GM19452 (cell line): Measurements from ENCODE around the gene MGA.

Experiments used
- ATAC-seq: cut with Tn5 transposase; IDR thresholded peaks from one replicate; pipeline ENCODE4 v1.9.1; 2021; ENCODE audit not compliant: unreplicated experiment

Gene MGA

DNA sequence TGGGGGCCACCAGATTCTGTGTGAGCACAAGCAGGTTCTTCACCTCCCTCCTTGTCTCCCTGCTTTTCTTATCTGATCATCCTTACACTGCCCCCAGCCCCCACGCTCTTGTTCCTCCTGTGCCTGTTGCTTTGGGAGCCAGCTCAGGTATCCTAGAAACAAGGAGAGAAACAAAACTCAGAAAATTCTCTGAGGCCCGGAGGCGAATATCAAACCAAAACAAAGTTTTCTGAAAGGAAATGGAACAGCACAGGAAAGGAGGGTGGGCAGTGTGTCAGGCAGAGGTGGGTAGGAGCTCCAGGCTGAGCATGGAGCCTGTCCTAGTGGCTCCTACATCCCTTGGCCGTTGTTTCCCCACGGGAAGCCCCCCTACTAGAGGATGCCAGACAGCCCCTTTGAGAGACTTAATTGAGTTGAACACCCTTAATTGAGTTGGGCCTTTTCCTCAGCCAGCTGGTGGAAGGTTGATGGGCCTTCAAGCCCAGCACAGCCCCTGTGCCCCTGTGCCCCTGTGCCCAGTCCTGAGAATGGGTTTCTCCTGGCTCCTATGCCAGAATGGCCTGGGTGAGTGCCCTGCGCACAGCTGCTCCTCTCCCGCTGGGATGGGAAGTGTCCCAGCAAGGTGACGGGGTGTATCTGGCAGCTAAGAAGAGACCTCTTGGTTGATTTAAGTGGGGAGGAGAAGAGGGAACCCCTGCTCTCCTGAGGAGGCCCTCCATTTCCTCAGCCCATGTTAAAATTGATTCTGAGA, 144.9 kb downstream of the MGA start:
- no peak for ATAC-seq

DNA sequence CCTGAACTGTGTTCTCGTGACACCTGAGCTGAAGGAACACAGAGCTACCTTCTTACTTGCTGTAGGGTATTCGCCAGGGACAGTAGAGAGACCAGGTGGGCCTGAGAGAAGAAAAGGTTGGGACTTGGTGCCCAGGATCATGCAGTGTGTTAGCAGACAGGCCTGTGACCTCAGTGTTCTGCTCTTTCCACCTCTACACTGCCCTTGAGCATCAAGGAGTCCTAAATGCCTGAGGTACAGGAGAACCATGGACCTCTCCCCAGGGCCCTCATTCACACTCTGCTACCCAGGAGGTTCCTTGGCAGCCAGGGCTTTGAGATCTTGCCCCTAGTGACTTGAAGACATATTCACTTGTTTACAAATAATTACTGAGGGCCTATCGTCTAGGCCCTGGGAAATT, 145.5 kb downstream of the MGA start:
- ATAC-seq = no peak

DNA sequence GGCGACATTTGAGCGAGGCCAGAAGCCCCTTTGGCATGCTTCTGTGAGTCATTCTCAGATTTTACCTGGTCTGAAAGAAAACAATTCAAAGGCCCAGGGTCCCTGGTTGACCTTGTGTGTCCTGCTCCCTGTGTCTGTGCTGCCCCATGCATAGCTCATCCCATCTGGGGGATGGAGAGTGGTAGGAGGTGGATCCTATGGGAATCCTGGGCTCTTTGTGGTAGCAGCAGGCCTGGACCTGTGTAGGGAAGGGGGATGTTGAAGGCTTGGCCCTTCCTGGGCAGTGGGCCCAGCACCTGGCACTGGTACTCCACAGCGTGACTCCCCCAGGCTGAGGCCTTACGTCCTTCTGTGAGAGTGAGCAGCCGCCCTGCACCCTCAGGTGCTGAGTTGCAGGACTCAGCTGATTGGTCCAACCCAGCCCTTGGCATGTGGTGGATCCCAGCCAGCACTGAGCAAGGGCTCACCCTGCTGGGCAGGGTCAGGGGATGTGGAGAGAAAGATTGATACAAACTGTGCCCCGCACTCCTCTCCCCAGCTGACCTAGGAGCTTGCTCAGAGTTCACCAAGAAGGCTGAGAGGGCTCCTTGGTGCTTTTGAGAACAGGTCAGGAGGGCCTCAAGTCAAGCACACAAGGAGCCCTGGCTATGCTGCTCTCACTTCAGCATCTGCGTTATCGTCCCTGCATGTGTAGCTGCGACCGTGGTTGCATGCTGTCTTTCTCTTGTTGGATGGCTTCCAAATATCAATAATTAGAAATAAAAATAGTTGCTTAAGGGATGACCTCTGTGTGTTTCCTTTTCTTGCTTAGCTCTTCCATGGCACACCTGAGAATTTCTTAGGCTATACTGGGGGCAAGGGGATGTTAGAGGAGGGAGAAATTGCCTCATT, 146.3 kb downstream of the MGA start:
- no peak for ATAC-seq

DNA sequence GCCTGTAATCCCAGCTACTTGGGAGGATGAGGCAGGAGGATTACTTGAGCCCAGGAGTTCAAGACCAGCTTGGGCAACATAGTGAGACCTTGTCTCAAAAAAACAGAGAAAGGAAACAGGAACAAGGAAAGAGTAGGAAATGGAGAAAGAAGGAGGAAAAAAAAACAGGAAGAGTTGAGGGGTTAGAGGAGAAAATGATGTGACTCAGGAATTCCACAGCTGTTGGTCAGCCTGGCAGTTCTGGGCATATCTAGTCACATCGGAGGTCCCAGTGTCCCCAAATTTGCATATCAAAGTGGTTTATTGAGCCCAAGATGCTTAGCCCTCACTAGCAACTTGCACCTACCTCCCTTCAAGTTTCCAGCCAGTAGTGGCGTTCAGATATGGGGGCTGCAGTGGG, 148.9 kb downstream of the MGA start:
- ATAC-seq = no peak

DNA sequence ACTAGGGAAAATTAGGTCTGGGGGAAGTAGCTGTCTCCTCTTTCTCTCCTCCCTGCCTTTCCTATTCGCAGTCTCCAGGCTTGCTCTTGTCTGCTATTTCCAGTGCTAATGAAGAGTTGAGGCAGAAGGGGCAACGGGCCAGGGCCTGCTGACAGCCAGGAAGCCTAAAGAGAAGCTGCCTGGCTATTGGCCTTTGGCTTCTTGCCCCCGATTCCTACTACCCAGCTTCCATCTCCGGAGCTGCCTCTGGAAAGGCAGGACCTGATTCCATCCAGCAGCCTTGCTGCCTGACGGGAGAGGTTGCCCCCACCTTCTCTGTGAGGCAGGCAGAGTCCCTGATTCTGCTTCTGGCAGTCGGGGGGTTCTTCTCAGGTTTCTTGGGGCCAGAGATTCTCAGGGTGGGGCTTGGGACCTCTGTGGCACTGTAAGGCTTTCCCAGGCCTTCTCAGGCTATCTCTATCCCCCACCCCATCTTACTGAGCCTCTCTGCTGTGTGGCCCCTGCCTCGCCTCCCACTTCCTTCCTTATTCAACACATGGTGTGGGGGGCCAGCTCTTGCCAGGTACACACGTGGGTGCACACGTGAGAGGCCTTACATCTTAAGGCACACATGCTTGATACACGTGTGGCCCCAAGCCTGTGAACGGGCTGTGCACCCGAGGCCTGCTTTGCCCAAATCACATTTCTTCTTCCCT, 149.5 kb downstream of the MGA start:
- no peak for ATAC-seq

DNA sequence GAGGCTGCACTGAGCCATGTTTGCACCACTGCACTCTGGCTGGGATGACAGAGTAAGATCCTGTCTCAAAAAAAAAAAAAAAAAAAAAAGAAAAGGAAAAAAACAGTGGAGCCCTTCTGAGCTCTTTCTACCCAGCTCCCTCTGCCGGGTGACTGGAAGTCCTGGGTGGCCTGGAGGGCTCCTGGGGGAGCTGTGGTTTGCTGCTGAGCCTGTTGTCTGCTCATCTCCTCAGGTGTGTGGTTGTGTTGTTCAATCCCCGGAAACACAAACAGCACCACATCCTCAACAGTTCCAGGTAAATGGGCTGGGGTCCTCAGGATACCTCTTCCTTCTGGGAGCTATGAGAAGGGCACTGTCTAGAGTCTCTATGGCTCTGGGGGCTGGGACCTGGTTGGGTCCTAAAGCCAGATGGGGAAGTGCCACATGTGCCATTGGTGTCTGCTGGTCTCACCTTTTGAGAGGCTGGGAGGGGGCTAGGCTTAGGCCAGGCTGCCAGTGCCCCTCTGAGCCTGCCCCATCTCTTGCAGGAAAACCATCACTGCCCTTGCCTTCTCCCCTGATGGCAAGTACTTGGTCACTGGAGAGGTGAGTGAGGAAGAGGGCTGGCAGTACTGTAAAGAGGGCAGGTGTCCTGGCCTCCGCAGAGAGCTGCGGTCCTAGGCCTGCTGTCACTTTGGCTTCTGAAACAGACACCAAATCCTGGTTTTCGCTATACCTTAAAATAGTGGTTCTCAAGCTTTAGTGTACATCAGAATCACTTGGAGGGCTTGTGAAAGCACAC, 150.6 kb downstream of the MGA start:
- no peak for ATAC-seq

DNA sequence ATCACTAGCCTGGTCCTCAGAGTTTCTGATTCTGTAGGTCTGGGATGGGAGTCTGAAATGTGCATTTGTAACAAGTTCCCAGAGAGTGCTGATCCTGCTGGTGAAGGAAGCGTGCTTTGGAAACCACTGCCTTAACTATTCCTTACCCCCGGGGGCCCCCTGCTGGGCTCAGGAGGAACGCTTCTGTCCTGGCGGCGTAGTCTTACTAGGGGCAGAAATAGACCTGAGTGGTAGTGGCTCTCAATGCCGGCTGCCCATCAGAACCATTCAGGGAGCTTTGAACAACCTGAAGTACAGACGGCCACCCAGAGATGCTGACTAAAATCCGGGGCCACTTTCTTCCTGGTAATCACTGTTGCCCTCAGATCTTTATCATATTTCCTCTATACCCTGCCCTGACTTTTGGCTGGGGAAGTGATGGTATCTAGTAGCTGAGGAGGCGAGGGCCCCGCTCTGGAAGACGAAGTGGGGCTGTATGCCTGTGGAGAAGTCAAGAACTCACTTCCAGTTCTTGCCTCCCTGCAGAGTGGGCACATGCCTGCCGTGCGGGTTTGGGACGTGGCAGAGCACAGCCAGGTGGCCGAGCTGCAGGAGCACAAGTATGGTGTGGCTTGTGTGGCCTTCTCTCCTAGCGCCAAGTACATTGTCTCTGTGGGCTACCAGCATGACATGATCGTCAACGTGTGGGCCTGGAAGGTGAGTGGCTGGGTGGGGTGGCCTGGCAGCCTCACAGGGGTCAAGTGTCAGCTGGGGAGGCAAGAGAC, 151.4 kb downstream of the MGA start:
- ATAC-seq = no peak

DNA sequence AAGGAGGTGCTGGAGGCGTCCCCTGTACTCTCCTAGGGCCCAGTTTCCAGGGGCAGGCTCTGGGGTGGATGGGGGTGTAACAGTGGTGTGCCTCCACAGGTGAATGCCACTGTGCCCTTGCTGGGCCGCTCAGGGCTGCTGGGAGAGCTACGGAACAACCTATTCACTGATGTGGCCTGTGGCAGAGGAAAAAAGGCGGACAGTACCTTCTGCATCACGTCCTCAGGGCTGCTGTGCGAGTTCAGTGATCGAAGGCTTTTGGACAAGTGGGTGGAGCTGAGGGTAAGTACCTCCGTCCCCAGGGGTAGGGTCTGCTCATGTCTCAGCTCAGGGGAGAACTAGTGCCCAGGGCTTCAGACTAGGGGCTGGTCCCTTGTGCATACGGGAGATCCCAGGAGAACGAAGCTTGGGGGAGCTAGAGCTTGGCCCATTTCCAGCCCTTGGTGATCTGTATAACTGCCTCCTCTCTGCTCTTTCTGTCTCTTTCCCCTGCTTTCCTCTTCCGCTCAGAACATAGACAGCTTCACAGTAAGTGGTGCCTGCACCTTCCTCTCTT, 152.7 kb downstream of the MGA start:
- no peak for ATAC-seq

DNA sequence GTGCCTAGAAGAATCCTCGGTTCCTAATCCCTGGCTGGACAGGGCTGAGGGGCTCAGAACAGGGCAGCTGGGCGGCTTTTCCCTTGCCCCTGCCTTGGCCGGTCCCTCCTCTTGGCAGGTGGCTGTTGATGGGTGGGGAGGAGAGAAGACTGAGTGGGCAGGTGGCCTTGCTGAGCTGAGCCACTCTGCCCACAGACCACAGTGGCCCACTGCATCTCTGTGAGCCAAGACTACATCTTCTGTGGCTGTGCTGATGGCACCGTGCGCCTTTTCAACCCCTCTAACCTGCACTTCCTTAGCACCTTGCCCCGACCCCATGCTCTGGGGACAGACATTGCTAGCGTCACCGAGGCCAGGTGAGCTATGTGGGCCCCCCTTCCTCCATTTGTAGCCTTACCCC, 153.2 kb downstream of the MGA start:
- no peak for ATAC-seq

DNA sequence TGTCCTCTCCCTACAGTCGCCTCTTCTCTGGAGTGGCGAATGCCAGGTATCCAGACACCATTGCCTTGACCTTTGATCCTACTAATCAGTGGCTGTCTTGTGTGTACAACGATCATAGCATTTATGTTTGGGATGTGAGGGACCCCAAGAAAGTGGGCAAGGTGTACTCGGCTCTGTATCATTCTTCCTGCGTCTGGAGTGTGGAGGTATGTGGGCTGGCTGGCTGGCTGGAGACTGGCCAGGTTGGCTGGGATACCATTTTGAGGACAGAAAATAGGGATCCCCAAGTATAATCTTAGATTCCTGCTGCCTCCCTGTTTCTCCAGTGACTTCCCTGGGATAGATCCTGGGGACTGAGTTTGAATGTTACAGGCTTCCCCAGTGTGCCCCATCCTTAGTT, 154.3 kb downstream of the MGA start:
- no peak for ATAC-seq

DNA sequence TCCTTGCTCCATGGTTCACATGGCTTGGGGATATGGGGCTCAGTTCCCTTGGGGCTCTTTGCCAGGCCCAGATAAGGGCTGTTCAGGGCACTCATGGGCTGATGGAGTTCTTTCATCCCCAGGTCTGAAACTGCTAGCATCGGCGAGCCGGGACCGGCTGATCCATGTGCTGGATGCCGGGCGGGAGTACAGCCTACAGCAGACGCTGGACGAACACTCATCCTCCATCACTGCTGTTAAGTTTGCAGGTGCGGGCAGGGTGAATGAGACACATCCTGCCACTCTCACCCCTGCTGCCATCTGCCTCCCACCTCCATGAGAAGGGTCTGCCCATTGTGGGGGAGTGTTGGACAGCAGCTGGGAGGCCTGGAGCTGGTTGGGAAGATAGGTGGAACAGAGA, 156.6 kb downstream of the MGA start:
- ATAC-seq = no peak

DNA sequence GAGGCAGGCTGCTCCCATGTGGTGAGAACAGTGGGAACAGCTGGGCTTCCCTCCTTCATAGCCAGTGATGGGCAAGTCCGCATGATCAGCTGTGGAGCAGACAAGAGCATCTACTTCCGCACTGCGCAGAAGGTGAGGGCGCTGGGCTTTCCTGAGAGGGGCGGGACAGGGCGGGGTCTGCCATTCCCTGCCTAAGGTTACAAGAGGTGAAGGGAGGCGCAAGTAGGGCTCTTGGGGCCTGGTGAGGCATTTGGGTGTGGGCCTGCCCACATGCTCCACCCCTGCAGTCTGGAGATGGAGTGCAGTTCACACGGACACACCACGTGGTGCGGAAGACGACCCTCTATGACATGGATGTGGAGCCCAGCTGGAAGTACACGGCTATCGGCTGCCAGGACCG, 157.1 kb downstream of the MGA start:
- no peak for ATAC-seq

DNA sequence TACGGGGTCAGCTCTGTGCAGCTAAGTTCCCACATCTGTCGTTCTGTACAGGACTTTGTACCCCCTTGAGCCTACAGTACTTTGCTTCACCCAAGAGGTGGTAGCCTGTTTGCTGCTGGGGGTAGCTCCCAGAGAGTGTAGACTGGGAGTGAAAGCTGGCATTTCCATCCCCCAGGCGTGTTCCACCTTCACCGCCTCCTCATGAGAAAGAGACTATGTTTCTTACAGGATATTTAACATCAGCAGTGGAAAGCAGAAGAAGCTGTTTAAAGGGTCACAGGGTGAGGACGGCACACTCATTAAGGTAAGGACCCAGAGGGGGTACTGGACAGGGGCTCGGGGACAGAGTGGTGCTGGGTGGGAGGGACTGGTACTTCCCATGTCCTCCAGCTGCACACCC, 157.6 kb downstream of the MGA start:
- no peak for ATAC-seq

DNA sequence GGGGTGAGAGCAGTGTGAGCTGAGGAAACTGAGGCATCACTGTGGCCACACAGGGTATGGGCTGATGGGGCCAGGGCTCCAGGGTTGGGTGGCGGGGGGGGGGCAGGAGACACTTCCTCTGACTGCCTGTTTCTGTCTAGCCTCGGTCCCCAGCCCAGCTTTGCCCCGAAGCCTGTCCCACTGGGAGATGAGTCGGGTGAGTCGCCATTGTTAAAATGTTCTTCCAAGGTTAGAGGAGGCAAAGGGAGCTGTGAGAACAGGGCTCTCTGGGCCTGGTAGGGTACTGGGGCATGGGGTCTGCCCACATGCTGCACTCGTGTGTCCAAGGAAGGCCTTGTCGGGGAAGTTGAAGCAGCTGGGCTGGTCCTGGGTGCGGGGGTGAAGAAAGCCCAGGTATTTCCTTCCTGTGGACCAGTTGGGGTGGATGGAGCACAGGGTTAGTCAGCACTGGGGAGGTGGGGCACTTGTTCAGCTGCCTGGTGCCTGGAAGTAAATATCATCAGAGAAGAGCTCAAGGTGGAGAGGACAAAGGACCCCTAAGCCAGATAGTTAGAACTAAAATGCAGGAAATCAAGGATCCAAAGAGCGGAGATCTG, 159.3 kb downstream of the MGA start:
- ATAC-seq = no peak

DNA sequence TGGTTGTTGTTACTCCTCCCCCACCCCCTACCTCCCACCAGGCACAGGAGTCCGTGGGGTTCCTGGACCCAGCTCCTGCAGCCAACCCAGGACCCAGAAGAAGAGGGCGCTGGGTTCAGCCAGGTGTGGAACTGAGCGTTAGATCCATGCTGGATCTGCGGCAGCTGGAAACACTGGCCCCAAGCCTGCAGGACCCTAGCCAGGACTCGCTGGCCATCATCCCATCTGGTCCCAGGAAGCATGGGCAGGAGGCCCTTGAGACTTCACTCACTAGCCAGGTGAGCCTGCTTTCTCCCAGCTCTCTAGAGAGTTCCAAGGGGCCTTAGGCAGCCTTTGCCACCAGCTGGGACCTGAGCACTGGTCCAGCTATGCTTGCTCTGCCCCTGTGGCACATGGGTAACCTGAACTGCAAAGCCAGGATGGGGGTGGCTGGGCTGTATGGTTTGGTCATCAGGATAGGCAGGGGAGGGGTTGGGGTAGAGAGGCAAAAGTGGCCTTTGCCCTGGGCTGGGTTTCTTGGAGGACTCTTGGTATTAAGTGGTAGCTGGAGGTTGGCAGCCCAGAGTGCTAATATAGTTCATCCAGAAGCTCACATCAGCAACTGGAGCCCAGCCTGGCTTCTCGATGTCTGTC, 160.7 kb downstream of the MGA start:
- no peak for ATAC-seq

DNA sequence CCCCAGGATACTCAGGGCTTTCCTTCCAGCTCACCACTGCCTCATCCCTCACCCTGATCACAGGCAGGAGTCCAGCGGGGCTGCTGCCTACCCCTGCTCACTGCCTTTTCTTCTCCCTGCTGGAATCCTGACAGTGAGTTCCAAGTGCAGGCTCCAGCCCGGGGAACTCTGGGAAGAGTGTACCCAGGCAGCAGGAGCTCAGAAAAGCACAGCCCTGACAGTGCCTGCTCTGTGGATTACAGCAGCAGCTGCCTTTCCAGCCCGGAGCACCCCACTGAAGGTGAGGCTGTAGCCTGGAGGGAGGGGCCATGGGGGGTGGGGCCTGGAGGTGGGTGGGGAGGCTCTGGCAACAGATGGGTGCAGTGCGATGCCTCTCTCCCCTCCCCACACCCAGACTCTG, 161.6 kb downstream of the MGA start:
- ATAC-seq = no peak

DNA sequence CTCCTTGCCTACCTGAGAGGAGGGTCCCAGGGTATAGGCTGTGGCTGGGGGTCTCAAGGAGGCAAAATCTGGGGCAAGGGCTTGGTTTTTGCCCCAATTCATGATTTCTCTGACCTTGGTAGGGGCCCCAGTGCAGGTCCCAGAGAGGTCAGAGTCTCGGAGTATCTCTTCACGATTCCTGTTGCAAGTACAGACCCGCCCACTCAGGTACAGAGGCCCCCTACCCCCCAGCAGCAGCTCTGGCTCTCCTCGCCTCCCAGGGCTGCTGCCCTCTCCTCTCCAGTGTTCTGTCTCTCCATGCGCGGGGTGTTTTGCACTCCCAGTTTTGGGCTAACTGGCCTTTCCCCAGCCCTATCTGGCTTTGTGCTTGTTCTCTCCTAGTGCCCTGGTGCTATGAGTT, 162.3 kb downstream of the MGA start:
- no peak for ATAC-seq
